Gastrocnemius medialis (tissue), 4 donors: Measurements from ENCODE around the gene KIAA0040.

Source experiments
- CTCF ChIP-seq, 5 experiments: fragments of 450-650 bp in 3 of 5; fragments of 200-600 bp in 2 of 5; sonication (generic) in 2 of 5; IDR thresholded peaks in 4 of 5; conservative IDR thresholded peaks in 1 of 5; 1 replicate in 4 of 5; 2 replicates in 1 of 5; pipeline ENCODE4 v1.5.1; 2016 to 2019; ENCODE audit warnings: antibody characterized with exemption in 5 of 5, mild to moderate bottlenecking in 3 of 5, moderate library complexity in 3 of 5
- POLR2A ChIP-seq, 2 donors: fragments of 450-650 bp; IDR thresholded peaks; one replicate each; pipeline ENCODE4 v1.6.1; 2017; ENCODE audit warnings: antibody characterized with exemption in 2 of 2, mild to moderate bottlenecking in 2 of 2, moderate library complexity in 2 of 2

GRCh38 chr1:175192630-175193526 lies at the start of gene KIAA0040:
- TF ChIP-seq CTCF (IDR thresholded peaks at IDR 0.05 in 4 of 5, conservative IDR thresholded peaks at IDR 0.05 in 1 of 5), result no peak
- TF ChIP-seq POLR2A (IDR thresholded peaks at IDR 0.05), result peak; percentile 10 to 29
